Adrenal gland (tissue), 12 donors: ENCODE results near the gene QSOX2. TPM values are rescaled to one million over a fixed set of nuclear protein-coding genes. Genes with fewer than 3 reads are reported as not detected.

Experiments used
- DNase-seq, 7 donors: peaks; one replicate each; pipeline ENCODE4 v3.0.0-alpha.2; 2019 to 2020
- H3K27ac ChIP-seq, 5 donors: fragments of 200-600 bp; sonication (generic) in 4 of 5; 1 replicate in 3 of 5; 2 replicates in 2 of 5; pipeline versions ENCODE4 v1.5.1 to v1.8.0; 2016 to 2020; ENCODE audit warnings: mild to moderate bottlenecking in 1 of 5
- H3K27me3 ChIP-seq: fragments of 200-600 bp; 2 replicates; pipeline ENCODE4 v1.8.0; 2021
- H3K36me3 ChIP-seq, 2 donors: fragments of 200-600 bp; replicated peaks in 1 of 2; 1 replicate in 1 of 2; 2 replicates in 1 of 2; pipeline versions ENCODE4 v1.5.1 to v1.8.0; 2018 to 2022
- H3K4me1 ChIP-seq, 2 donors: fragments of 200-600 bp; replicated peaks in 1 of 2; 1 replicate in 1 of 2; 2 replicates in 1 of 2; pipeline versions ENCODE4 v1.5.1 to v1.8.0; 2018 to 2021
- H3K4me3 ChIP-seq, 4 donors: fragments of 200-600 bp; sonication (generic) in 3 of 4; one replicate each; pipeline ENCODE4 v1.5.1; 2016 to 2018
- H3K9me3 ChIP-seq, 3 donors: fragments of 200-600 bp; sonication (generic) in 1 of 3; replicated peaks in 1 of 3; 1 replicate in 2 of 3; 2 replicates in 1 of 3; pipeline versions ENCODE4 v1.5.1 to v1.8.0; 2016 to 2021
- POLR2A ChIP-seq, 2 donors: fragments of 450-650 bp; IDR thresholded peaks; one replicate each; pipeline ENCODE4 v1.6.1; 2017; ENCODE audit warnings: antibody characterized with exemption in 2 of 2, mild to moderate bottlenecking in 2 of 2, moderate library complexity in 1 of 2
- WGBS, 4 donors: extraction: QIAGEN DNeasy Blood & Tissue Kit in 2 of 4; methylation state at CpG; one replicate each; pipeline versions ENCODE4 v1.1.5 to v1.1.7; 2013 to 2017; 5-methylcytosine and 5-hydroxymethylcytosine counted together
- intact Hi-C, 2 donors: fragments of 100-400 bp; cut with DNase I; formaldehyde crosslinking; loops; one replicate each; pipeline versions ENCODE4 v1.14.1 to v1.15.0; 2022 to 2023
- polyA plus RNA-seq, 3 donors: library from polyadenylated mRNA; stranded (reverse); fragments of 200-250 nt in 2 of 3; fragments of 350-450 nt in 1 of 3; fragmentation: Illumina TruSeq in 1 of 3; extraction: RNeasy Lipid Tissue Mini Kit (QIAGEN cat#74804) in 1 of 3; gene quantifications; one replicate each; pipeline ENCODE4 v1.2.3, GENCODE V29; 2013 to 2014
- total RNA-seq, 9 donors: library from RNA; depleted of rRNA in 4 of 9; stranded (reverse); fragments of >200 nt in 4 of 9; fragments of 120-200 nt in 1 of 9; fragmentation: NEBNext Ultra II Directional in 1 of 9; extraction: Animal tissue kit (Norgen Biotek cat#: 25700) in 1 of 9; gene quantifications; one replicate each; pipeline versions ENCODE4 v1.1.0 to v1.2.4, GENCODE V29; 2013 to 2023
- TF ChIP-seq, protein P1 (sequence below), 6 experiments: fragments of 450-650 bp in 4 of 6; fragments of 200-600 bp in 2 of 6; sonication (generic) in 1 of 6; IDR thresholded peaks; 1 replicate in 5 of 6; 2 replicates in 1 of 6; pipeline versions ENCODE4 v1.5.1 to v1.8.0; 2016 to 2021; ENCODE audit warnings: antibody characterized with exemption in 6 of 6, mild to moderate bottlenecking in 2 of 6, moderate library complexity in 1 of 6
- donor health status: healthy with polysubstance abuse.
- donor health status: Bipolar disorder and iron deficiency.
- donor health status: DM: yes; HTN: yes; CAD: no.
- donor health status: DM: no; HTN: no; CAD: no.
- donor health status: DM: no; HTN: no; CAD: no.
- donor health status: DM: yes; HTN: yes; CAD: no.

QSOX2 gene
- total and polyA plus RNA-seq, 12 donors, result 6.4 to 14.3 (median 9.3) TPM

DNA sequence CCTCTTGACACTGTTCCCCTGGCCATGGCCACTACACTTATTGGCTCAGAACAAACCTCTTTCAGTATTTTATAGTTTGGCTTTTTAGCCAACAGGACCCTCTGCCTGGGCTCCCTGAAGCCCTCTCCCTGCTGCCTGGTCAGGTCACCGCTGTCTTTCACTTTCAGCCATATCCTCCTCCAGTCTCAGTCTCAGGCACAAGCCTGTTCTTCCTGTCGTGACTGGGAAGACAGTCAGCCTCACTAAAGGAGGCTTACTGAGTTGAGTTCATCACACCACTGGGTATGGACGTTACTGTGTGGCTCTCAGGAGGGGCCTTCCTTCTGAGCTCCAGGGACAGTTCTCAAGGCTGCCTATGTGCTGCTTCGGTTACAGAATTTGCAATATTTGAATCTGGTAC is 2.0 kb downstream of the QSOX2 start:
- H3K9me3 ChIP-seq, result no peaks in the 10 kb centered on the region
- no peaks in the 10 kb centered on the region for H3K27me3 ChIP-seq
- DNase-seq, result no peak
- WGBS, 4 donors, result 67 to 83% (median 72%) methylated on average over 4 of the region's 4 CpGs
- H3K4me1 ChIP-seq, result peaks cover 12 to 28% of the 10 kb centered on the region in 2 donors
- H3K27ac ChIP-seq, result no peak overlapping the region
- TF ChIP-seq POLR2A (IDR thresholded peaks at IDR 0.05), result no peak
- TF ChIP-seq, protein P1, sequence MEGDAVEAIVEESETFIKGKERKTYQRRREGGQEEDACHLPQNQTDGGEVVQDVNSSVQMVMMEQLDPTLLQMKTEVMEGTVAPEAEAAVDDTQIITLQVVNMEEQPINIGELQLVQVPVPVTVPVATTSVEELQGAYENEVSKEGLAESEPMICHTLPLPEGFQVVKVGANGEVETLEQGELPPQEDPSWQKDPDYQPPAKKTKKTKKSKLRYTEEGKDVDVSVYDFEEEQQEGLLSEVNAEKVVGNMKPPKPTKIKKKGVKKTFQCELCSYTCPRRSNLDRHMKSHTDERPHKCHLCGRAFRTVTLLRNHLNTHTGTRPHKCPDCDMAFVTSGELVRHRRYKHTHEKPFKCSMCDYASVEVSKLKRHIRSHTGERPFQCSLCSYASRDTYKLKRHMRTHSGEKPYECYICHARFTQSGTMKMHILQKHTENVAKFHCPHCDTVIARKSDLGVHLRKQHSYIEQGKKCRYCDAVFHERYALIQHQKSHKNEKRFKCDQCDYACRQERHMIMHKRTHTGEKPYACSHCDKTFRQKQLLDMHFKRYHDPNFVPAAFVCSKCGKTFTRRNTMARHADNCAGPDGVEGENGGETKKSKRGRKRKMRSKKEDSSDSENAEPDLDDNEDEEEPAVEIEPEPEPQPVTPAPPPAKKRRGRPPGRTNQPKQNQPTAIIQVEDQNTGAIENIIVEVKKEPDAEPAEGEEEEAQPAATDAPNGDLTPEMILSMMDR (IDR thresholded peaks at IDR 0.05), result no peak
- H3K36me3 ChIP-seq, result no peaks in the 10 kb centered on the region
- H3K4me3 ChIP-seq, result no peak overlapping the region
- intact Hi-C loops, result no loop called here

DNA sequence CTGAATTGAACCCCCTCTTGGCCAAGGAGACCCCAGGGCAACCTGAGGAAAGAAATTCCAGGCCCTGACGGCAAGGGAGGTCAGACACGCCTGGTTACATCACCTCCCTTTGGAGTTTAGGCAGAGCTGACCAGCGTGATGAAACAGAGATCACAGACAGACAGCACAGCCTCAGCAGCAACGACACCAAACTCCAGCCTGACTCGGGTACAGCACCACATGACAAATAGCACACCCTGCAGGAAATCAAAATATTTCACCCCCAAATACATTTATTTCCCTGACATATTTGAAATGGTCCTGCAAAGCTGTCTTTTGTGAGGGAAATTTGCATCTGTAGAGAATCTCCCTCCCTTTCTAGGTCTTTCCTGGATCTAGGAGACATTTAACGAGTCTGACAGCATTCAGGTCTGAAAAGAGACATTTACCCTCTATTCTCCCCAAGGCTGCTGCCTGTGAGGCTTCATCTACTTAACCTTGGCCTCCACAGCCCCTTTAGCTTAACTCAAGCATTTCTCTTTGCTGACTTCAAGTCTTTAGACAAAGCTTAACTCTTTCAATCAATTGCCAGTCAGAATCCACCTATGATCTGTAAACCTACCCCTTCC is 2.6 kb downstream of the QSOX2 start:
- H3K4me1 ChIP-seq, result peaks cover 12 to 28% of the 10 kb centered on the region in 2 donors
- H3K4me3 ChIP-seq, result no peak overlapping the region
- DNase-seq, result no peak
- H3K9me3 ChIP-seq, result no peaks in the 10 kb centered on the region
- H3K36me3 ChIP-seq, result no peaks in the 10 kb centered on the region
- no peaks in the 10 kb centered on the region for H3K27me3 ChIP-seq
- WGBS, 4 donors, result 61 to 73% (median 71%) methylated on average over 6 of the region's 6 CpGs
- intact Hi-C loops, result no loop called here
- no peak overlapping the region for H3K27ac ChIP-seq
- TF ChIP-seq, protein P1 (IDR thresholded peaks at IDR 0.05), result no peak
- TF ChIP-seq POLR2A (IDR thresholded peaks at IDR 0.05), result no peak

DNA sequence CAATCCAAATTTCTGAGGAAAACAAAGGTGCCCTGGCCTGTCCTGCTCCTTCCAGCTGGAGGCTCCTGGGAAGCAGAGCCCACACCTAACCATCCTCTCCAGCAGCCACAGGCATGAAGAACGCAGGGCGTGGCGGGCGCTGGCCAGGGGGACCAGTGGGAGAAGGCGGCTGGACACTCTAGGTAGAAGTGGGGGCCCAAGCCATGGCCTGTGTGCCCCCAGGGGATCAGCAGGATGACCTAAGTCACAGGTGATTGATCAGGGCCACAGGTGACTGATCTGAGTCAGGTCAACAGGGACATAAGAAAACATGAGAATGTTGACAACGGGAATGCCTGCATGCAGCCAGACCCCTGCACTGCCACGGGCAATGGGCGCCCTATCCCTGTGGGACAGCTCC is 3.4 kb downstream of the QSOX2 start:
- Histone ChIP-seq H3K4me3 (no peak overlapping the region), H3K27ac (no peak overlapping the region), H3K4me1 (peaks cover 12 to 28% of the 10 kb centered on the region in 2 donors), H3K36me3 (no peaks in the 10 kb centered on the region), H3K27me3 (no peaks in the 10 kb centered on the region), H3K9me3 (no peaks in the 10 kb centered on the region)
- DNase-seq, result no peak
- intact Hi-C loops, result no loop called here
- TF ChIP-seq, protein P1 (IDR thresholded peaks at IDR 0.05), result no peak
- no peak for TF ChIP-seq POLR2A (IDR thresholded peaks at IDR 0.05)
- 91 to 94% (median 93%) methylated on average over 7 to 8 of the region's 8 CpGs for WGBS, 4 donors

DNA sequence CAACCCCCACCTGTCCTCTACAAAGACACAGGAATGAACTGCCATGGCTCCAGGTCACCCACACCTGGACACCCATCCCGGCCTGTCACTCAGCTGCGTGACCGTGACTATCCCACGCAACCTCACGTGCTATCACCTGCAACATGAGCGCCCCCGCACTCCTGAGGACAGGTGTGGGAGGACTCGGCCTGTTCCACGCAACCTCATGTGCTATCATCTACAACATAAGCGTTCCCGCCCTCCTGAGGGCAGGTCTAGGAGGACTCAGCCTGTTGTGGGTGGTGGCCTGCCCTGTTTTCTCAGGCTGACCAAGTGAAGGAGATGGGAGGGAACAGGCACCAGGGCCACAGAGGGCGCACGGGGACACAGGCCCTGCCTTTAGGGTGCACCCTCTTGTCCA is 4.1 kb downstream of the QSOX2 start:
- Histone ChIP-seq H3K4me1 (peaks cover 12 to 28% of the 10 kb centered on the region in 2 donors), H3K4me3 (no peak overlapping the region), H3K27ac (no peak overlapping the region), H3K9me3 (no peaks in the 10 kb centered on the region), H3K27me3 (no peaks in the 10 kb centered on the region), H3K36me3 (no peaks in the 10 kb centered on the region)
- DNase-seq, result no peak
- no peak for TF ChIP-seq POLR2A (IDR thresholded peaks at IDR 0.05)
- TF ChIP-seq, protein P1 (IDR thresholded peaks at IDR 0.05), result no peak
- intact Hi-C loops, result no loop called here
- 95 to 98% (median 96%) methylated on average over 12 to 13 of the region's 13 CpGs for WGBS, 4 donors
